HEK293T (cell line): ENCODE data around the gene SLC31A2.

Experiments used
- BHLHE40 ChIP-seq: fragments of 450-650 bp; IDR thresholded peaks from 2 replicates; pipeline ENCODE4 v1.6.1; 2016; ENCODE audit warnings: mild to moderate bottlenecking, moderate library complexity, borderline replicate concordance
- ELF4 ChIP-seq: fragments of 450-650 bp; IDR thresholded peaks from 2 replicates; pipeline ENCODE4 v1.6.1; 2017; ENCODE audit warnings: antibody characterized with exemption
- LEF1 ChIP-seq: fragments of 450-650 bp; IDR thresholded peaks from 2 replicates; pipeline ENCODE4 v1.6.1; 2017; ENCODE audit warnings: mild to moderate bottlenecking, borderline replicate concordance
- PKNOX1 ChIP-seq: fragments of 450-650 bp; IDR thresholded peaks from 2 replicates; pipeline ENCODE4 v1.6.1; 2016
- SP1 ChIP-seq: fragments of 450-650 bp; IDR thresholded peaks from 2 replicates; pipeline ENCODE4 v1.6.1; 2017

- no peak for TF ChIP-seq BHLHE40
- no peak for TF ChIP-seq ELF4
- TF ChIP-seq LEF1 = no peak
- TF ChIP-seq SP1 = no peak
- no peak for TF ChIP-seq PKNOX1
Measured at GRCh38 chr9:113166039-113166438, 15.2 kb downstream of the SLC31A2 start.
